GM19023 (cell line): ENCODE data around the gene DIAPH3.

Experiments
- ATAC-seq: cut with Tn5 transposase; IDR thresholded peaks from one replicate; pipeline ENCODE4 v1.9.1; 2021; ENCODE audit warnings: mild to moderate bottlenecking, moderate library complexity; ENCODE audit not compliant: unreplicated experiment

The DIAPH3 gene

DNA sequence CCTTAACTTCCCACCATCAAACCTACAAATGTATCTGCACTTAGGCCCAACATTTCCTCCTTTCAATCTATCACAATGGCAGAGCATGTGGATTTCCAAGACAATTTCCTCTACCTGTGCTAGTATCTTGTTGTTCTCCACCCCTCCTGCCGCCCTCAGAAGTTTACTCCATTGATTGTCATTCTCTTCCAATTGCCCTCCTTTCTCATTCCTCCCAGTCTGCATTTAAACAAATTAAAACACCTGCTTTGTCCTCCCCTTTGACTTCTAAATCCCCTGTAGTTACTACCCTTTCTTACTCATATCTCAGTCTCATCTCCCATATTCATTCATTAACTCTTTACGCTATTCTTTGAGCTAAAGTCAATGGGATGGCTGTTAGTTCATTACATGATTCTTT lies 370.6 kb downstream of the DIAPH3 start:
- no peak for ATAC-seq

DNA sequence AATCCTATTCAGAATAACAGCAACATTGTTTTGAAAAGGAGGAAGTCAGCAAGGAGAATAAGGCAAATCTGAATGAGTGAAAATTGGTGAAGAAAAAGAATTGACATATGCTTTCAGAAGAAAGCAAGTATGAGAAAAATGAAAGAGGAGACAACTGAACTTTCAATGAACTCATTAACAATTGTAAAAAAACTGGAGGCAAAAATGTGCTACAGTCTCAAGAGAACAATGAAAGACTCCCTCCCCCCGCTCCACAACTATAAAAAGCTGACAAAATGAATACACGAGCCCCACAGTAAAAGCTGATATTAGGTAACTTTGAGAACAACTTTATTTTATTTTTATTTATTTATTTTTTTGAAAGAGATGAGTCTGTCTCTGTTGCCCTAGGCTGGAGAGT lies 373.1 kb downstream of the DIAPH3 start:
- ATAC-seq: no peak

DNA sequence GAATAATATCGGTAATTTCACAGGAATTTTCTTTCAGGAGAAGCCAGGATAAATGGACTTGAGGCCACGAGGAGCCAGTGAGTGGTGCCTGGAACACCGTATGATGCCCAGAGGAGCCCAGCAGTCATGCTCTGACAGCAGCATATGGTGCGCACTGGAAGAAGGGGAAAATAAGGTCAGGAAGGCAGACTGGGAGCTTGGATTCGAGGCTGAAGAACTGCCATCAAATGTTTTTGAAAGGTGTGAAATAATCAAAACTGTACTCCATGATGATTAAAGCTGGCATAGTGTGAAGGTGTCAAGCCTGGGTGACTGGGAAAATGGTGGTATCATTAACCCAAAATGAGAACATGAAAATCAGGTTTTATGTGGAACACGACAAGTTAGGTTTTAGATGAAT lies 374.2 kb downstream of the DIAPH3 start:
- ATAC-seq: no peak

DNA sequence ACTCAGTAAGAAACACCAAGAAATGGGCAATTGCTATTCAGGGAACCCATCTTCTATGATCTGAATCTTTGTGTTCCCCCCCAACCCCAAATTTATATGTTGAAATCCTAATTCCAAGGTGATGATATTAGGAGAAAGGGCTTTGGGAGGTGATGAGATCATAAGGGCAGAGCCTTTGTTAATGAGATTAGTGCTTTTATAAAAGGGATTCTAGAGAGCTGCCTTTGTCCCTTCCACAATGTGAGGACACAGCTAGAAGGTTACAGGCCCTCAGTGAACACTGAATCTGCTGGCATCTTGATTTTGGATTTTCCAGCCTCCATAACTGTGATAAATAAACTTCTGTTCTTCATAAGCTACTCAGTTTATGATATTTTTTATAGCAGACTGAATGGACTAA lies 376.0 kb downstream of the DIAPH3 start:
- ATAC-seq: no peak

DNA sequence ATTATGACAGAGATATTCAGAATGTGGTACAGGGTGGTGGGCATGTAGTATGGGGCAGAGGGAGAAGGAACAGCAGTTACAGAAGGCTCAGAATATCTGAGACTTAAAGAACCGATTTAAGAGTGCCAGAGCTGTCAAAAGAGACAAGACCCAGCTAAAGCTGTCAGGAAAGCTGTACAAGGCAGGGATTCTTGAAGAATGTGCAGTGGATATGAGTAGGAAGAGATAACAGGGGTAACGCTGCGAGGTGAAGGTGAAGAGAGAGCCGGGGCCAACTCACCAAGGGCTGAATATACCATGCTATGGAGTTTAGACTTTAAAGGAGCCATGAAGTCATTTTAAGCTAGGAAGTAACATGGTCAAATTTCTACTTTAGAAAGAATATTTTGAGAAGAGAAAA lies 381.0 kb downstream of the DIAPH3 start:
- no peak for ATAC-seq

DNA sequence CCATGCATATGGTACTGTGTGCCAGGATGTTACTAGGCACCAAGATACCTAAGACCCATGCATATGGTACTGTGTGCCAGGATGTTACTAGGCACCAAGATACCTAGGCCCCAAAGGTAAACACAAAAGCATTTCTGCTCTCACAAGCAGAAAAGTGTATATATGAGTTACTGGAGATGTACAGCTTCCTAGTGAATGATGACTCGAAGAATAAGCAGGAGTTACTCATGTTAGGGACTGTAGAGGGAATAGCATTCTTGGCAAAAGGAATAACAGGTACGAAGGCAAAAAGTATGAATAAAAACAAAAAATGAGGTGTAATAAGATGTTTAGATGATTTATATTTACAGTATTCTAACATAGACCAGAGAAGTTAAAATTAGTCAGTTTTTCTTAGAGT lies 383.7 kb downstream of the DIAPH3 start:
- ATAC-seq: no peak

DNA sequence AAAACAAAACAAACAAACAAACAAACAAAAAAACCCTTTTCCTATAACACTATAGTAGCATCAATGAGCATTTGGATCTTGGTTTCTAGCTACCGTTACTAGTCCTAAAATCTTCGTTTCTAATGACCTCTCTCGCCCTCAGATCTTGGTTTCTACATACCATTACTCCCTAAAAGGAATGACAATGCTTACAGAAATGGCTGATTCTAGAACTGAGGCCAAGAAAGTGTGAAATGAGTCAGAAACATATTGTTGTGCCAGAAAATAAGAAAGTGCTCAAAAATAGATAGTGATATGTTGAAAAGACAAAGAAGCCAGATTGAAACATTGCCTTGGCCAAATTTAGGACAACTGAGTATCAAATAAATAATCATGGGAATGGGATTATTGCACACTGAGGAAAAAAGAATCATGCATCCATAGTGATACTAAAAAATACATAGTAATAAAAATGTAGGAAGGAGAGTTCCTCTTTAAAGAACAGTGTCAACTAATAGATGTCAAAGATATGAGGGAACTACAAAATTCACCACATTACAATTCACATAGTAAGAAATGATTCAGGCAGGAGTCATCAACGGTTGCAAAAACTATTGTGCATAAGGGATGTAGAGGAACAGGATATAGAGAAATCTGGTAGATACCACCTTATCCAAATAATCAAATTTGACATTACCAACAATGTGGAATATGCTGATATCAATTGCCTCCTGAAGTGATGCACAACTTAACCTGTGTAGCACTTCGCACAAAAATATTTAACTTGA lies 386.6 kb downstream of the DIAPH3 start:
- no peak for ATAC-seq

DNA sequence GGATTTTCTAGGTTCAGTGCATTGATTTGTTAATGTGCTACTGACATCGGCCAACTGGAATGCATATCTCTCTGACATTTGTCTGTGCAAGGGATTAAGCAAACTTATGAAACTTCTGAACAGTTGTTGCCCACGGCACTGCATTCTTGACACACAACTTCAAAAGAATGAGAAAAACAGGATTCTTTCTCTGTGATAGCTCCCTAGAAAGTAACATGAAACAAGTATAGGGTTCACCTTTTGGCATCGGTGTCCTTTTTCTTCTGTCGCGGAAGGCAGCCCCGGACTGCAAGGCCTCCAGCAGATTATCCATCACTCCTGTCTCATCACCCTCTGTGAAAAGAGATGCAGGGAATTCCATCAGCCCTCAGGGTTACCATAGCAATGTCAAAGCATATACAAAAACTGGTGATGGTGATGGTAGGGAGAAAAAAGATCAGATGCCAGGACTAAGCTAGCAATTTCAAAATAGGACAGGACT lies 389.2 kb downstream of the DIAPH3 start:
- no peak for ATAC-seq

DNA sequence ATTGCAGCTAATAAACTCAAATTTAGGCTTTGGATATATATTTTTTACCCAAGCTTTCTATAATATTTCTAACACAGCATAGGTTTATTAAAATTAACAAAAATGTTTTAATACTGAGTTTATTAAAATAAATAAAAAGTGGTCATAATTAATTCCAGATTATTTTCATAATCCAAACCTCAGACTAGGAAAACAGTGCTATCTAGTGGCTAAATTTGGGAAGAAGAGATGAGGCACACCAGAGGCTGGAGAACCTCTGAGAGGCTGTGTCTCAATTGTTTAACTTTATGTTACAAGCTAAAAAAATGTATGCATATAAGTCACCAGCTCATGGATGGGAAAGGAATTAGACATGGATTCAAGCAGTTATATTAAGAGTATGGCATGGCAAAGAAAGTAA lies 392.5 kb downstream of the DIAPH3 start:
- ATAC-seq: no peak

DNA sequence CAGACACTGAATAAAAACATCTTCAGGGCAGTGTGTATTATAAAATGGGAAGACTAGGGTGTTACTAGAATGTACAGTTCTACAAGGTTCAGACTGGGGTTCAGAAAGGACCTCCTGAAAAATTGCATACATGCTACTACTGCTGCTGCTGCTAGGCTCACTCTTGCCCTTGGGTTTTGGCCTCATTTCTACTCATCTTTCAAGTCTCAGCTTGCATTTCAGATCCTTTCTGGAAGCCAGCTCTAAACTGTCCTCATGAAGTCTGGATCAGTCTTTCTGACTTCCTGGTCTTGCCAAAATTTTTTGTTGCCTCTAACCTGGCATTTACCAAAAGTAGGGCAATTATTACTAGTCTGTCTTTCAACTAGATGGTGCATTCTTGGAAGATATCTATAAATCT lies 393.3 kb downstream of the DIAPH3 start:
- ATAC-seq: no peak

DNA sequence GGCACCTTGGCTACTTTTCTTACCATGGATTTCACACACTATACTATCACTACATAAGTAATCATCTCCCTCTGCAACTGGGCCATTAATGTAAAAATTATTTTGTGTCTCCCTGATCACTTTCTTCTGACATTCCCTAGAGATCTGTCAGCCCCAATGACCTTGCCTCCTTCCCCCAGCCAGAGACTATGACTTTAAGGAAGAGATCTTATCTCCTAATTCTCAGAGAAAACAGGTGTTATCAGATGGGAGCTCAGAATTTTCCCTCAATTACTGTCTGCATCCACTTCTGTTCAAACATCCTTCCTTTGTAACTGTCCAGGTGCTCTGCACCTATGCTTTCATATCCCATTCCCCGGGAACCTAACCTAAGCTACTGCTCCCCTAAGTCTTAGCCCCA lies 397.5 kb downstream of the DIAPH3 start:
- ATAC-seq: no peak

DNA sequence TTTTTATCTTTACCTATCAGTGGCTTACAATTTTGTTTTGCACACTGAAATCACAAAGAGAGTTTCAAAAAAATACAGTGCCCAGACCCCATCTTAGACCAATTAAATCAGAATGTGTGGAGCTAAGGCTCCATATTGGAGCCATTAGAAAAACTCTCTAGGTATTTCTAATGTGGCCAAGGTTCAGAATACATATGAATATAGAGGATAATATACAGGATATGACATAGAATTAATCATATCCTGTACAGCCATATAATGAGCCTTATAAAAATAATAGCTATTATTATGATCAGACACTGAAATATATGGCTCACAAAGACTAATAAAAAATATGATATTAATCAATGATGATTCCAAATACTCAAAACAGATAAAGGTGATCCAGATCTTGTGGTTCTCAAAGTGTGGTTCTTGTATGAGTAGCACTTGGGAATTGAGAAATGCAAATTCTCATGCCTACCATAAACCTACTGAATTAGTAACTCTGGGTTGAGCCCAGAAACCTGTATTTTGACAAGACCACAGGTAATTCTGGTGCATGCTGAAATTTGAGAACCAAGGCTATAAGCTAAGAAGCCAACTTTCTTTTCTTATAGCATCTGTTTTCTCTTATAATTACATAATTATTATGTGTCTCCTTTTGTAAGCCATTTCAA lies 408.0 kb downstream of the DIAPH3 start:
- ATAC-seq: no peak

DNA sequence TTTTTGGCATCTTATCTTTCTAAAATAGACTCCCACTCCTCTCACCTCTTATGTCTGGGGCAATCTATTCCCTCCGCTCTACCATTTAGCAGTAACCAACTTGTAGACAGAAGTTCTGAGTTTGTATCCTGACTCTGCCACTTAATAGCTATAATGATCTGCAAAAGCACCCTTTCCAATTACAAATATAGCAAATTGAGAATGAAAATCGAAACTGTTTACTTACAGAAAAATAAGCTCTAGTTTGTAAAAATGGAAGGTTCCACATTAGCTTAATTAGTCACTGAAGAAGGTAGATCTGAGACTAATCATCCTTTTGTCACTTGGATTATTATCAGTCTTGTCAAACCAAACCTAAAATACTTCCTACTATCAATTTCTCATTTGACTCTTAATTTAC lies 409.3 kb downstream of the DIAPH3 start:
- ATAC-seq: peak; percentile 55

DNA sequence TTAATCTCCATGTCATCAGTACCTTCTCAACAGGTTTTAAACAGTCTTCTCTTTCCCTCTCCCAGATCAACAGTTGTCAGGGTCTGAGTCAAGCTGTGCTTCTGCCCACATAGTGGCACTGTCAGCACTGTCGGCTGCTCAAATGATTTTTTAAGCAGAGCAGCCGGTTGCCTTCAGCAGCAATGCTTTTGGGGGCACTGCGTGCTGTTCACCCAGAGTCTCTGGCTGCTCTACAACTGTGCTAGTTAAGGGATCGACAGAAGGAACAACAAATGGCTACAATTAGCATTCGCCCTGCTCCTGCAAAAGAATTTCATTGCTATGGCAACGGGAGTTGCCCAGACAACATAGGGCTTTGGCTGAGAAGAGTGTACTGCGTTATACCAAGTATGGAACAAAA lies 412.9 kb downstream of the DIAPH3 start:
- ATAC-seq: no peak

DNA sequence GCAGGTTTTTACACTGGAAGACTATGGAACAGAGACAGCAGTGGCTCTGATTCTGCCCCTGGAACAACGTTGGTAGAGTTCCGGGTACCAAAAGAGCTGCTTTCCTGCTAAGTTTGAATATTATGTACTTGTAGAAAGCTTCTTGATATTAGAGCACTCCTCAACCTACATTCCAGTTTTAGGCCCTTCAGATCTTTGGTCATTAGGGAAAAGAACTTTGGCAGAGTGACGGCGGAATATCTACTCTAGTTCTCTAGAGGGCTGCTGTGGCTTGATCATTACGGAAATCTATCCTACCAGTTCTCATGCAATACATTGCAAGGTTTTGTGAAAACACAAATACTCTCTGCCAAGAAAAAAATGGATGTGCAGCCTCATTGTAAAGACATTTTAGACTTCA lies 415.7 kb downstream of the DIAPH3 start:
- no peak for ATAC-seq

DNA sequence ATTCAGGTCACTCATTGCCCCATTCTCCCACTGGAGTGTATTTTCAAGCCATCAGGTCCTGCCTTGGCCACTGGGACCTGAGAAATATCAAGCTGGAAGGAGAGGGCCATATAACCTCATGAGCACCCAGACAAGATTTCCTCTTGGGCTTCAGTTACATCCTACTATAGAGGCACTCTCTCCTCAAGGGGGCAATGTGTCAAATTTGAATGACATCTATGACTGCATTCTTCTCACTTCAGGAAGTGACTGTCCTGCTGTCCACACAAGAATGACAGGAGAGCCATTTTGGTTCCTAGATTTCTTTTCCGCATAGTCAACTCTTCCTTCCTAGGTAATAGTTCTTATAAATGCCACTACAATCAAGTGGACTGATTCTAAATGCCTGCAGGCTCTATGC lies 416.2 kb downstream of the DIAPH3 start:
- ATAC-seq: no peak

DNA sequence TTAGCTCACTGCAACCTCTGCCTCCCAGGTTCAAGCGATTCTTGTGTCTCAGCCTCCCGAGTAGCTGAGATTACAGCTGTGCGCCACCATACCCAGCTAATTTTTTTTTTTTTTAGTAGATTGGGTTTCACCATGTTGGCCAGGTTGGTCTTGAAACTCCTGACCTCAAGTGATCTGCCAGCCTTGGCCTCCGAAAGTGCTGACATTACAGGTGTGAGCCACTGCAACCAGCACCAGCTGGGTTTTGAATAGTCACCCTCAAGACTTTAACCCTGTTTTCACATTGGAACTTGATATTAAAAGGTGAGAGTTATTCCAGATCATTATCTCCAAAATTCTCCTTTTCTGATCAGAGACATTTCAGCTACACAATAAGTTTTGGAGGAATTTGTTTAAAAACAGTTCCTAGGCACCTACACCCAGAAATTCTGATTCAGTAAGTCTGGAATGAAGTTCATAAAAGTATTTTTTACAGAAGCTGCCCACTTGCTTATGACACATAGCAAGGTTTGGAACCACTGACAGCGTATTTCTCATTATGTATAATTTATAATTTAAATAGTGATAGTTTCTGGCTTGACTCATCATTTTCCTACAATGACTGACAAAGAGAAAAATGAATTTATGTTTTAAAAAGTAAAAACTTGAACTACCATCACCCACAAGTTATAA lies 417.3 kb downstream of the DIAPH3 start:
- no peak for ATAC-seq

DNA sequence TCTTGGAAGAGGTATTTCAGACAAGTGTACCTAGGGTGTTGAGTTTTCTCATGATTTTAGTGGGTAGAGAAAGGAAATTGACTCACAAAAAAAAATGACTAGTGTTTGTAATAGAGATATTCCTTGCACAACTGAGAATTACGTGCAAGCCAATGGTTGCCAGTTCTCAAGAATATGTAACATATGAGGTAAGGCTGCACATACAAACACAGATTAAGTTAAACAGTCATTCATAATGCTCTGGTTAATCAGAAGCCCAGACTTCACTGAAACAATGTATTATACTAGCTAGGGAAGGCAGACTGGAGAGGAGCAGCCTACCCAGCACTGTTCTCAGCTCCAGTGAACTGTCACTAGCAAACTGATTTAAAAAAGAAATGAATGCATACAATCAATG lies 418.3 kb downstream of the DIAPH3 start:
- peak; percentile 25 for ATAC-seq

DNA sequence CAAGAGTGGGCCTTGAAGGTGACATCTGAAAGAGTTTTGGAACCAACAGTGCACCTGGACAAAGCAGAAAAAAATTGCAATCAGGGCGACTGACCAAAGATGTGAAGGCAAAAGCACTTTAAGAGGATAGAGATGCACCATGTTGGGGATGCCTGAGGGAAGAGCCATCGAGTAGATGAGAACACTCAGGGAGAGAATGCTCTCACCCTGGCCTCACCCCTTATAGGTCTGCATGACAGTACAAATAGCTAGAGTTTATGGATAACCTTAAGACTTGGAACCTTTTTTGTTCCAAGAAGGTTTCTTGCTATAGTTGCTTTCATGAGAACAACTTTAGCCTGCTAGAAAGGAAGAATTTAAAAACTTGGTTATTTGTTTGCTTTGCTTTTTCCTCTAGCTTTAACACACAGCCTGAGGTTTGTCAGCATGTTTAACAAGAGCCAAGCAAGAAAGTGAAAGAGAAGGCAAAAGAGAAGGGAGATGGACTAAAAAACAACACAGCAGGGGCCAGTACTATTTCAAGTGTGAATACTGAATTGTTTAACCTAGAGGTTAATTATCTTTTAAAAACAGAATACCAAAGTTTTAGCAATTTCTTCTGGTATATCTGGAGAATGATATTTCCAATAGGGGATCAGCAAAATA lies 418.9 kb downstream of the DIAPH3 start:
- ATAC-seq: peak; percentile 69

DNA sequence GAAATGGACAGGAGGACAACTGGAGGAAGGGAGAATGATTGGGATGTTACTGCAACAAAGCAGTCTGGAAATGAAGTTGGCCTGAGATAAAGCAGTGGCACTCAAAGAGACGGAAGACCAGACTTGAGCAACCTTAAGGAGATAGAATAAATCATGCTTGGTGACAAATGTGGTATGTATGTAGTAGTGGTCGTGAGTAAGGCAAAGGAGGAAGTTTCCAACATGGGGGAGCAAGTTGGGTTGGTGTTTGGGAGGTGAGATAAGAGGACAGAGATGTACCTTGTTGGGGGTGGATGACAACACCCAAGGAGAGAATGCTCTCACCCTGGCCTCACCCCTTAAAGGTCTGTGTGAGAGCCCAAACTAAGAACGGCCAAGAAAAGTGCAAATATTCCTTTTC lies 420.5 kb downstream of the DIAPH3 start:
- ATAC-seq: no peak

DNA sequence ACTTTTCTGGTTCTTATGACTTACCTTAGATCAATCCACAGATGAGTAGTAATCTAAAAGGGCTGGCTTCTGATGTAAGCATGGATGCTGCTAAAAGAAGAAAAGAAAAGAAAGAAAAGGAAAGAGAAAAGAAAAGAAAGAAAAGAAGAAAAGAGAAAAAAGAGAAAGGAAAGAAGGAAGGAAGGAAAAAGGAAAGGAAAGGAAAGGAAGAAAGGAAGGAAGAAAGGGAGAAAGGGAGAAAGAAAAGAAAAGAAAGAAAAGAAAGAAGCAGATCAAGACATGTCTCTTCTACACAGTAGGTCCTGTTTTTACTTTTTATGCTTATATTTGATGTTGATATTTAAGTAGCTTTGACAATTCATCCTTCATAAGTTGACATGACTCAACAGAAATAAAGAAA lies 421.3 kb downstream of the DIAPH3 start:
- no peak for ATAC-seq

DNA sequence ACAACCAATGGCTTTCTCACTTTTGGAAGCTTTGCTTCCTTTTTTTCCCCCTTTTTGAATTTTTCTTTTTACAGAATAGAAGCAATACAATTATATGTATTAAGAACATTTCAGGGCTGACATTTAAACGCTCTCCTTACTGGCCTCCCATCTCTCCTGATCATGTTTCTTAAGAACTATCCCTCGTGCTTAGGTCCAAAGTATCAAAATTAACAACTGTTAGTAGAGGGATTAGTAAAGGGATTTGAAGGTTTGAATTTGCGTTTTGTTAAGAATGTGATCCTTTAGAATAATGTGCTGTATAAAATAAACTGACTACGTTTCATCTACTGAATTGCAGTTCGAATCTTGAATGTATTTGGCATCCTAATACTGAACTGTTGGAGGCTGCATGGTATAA lies 424.8 kb downstream of the DIAPH3 start:
- ATAC-seq: no peak
